Right lobe of liver (tissue), 4 donors: ENCODE measurements around the gene SLC13A5.

Experiments used
- CTCF ChIP-seq, 4 donors: fragments of 200-600 bp in 3 of 4; fragments of 450-650 bp in 1 of 4; IDR thresholded peaks; one replicate each; pipeline versions ENCODE4 v1.5.1 to v1.8.0; 2016 to 2022; ENCODE audit warnings: antibody characterized with exemption in 4 of 4, mild to moderate bottlenecking in 2 of 4
- POLR2A ChIP-seq: fragments of 450-650 bp; IDR thresholded peaks from one replicate; pipeline ENCODE4 v1.6.1; 2017; ENCODE audit warnings: antibody characterized with exemption, mild to moderate bottlenecking
- donor health status: DM: no; HTN: no; CAD: no.
- donor health status: DM: no; HTN: no; CAD: no.
- donor health status: DM: no; HTN: yes; CAD: no.

- TF ChIP-seq CTCF (IDR thresholded peaks at IDR 0.05) (no peak), POLR2A (no peak)
Measured at GRCh38 chr17:6670999-6671398, 42.2 kb downstream of the SLC13A5 start.
